ENCODE results near the gene ARHGAP32.

Gene ARHGAP32

DNA sequence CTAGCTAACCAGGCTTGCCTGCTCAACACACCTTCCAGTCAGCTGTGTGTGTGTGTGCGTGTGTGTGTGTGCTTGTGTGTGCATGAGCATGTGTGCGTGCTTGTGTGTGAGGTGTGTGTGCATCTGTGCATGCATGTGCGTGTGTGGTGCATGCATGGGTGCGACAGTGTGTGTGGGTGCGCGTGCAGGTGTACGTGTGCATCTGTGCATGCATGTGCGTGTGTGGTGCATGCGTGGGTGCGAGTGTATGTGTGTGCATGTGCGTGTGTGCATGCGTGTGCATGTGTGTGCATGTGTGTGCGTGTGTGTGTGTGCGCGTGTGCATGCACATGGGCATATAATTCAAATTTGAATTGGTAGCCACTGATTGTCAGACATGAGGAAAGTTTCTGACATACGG lies 239.0 kb downstream of the ARHGAP32 start:
- no peak for DNase-seq (ENCODE audit: low read depth)

DNA sequence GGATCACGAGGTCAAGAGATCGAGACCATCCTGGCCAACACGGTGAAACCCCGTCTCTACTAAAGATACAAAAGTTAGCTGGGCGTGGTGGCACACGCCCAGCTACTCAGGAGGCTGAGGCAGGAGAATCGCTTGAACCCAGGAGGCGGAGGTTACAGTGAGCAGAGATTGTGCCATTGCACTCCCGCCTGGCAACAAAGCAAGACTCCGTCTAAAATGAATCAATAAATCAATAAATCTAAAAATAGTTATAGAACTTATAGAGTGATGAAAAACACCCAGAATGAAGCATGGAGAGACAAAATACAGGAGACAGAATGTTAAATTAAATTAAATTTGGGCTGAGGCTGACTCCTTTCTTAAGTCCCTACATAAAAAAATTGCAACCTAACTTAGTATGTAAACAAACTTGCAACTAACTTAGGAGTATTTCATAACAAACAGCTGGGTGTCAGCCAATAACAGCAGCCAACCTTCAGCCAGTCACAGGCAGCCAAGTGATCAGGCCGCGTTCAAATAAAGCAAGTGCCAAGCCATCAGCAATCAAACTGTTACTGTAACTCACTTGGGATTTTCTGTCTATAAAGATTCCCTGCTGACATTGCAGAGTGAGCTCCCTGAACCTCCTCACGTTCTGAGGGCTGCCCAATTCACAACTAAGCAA lies 242.2 kb downstream of the ARHGAP32 start:
- DNase-seq (ENCODE audit: low read depth) = no peak

DNA sequence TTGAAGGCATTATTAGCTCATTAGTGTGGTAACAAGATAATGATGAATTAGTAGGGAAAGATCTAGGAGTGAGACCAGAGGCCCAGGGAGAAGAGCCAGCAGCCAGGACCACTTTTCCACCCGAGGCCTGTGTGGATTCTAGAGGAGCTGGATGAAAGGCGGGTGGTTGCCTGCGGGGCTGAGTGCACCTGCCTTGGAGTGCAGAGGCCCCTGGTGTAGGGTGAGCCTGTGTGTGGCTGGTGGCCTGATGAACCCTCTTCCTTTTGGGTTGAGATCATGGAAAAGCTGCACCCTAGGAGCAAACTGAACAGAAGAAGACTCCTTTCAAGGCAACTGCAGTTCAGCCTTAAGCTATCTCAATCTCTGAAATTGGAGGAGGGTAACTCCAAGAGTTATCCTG lies 243.5 kb downstream of the ARHGAP32 start:
- DNase-seq (ENCODE audit: low read depth) = no peak

GRCh38 chr11:128947773-128948172 lies 244.4 kb downstream of the ARHGAP32 start:
- no peak for DNase-seq (ENCODE audit: low read depth)

GRCh38 chr11:128946648-128947047 lies 245.5 kb downstream of the ARHGAP32 start:
- no peak for DNase-seq (ENCODE audit: low read depth)

DNA sequence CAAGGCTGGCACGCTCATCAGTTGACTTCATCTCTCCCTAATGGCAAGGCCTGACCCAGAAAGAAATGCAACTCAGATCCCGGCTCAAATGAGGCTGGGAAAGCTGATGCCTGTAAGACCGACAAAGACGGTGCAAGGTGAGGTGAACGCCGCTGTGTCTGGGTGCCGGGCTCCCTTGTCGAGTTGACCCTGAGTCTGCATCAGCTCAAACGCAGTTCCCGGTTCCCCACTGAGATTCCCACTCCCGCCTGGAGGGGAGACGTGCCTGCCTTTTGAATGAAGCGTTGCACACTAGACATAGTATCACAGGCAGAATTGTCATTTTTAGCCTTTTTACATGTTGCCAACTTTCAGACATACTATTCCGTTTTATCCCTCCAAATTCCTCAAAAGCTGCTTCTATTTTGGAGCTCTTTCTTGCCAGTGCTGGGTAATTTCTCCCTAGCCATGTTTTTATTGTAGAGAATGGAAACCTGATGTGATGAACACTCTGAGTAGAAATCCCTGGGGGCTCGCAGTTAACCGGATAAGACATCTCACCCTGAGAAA lies 248.6 kb downstream of the ARHGAP32 start:
- no peak for DNase-seq (ENCODE audit: low read depth)

DNA sequence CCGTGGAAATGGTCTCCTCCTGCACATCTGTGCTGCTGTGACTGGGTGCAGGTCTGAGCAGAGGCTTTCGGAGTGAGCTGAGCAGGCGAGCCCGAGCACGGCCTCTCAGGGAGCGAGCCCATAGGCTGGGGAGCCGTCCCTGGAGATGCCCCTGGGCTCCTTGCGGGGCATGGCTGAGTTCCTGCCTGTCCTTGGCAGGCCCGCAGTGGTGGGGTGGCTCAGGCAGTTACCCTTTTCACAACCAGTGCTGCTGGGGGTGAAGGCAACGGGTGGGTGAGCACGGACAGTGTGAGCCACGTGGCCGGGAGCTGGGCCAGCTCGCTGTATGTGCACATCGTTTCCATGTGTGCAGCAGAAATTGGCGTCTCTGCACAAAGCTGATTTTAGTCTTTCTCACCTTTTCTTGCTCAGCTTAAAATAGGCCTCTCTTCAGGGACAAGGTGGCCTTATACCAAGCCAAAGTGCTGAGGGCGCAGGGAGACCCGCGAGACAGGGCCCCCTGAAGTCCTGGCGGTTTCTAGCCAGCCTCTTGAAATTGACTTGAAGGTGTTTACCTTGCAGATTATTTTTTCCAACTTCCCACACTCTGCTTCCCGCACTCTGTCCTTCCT lies 249.2 kb downstream of the ARHGAP32 start, which contains the start of gene TP53AIP1:
Gene TP53AIP1, minus strand, starts transcription at position 55 of the 611 bp plus-strand sequence. CDS start 5,053 bp downstream, outside the sequence.
- no peak for DNase-seq (ENCODE audit: low read depth)

GRCh38 chr11:128942272-128942612 lies 249.9 kb downstream of the ARHGAP32 start:
- no peak for DNase-seq (ENCODE audit: low read depth)

DNA sequence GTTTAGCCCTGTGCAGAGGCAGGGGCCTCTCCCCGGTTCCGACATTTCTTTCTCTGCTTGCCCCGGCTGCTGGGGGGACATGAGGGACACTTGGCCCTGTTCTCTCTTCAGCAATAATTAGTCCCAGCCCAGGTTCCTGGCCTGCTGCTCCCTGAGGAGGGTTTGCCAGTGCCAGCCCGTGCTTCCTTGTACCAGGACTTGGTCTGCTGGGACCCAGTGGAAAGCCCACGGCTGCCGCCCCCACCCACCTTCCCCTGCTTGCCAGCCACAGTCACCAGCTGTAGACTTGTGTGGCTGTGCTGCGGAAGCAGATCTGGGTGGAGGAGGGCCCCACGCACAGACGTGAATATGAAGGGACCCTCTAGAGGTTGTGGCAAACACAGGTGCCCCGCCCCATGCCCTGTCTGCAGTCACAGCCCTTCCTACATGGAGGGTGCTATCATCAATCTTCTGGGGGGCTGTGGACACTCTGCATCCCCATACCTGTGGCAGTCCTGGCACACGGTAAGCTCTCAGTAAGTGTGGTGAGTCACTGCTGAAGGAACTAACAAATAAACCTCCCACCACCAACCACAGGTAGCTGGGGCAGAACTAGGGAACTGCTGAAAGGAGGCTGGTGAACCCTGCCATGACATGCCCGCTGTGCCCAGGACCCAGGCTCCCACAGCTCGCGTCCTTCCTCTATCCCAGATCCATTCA lies 250.4 kb downstream of the ARHGAP32 start:
- DNase-seq (ENCODE audit: low read depth) = no peak

DNA sequence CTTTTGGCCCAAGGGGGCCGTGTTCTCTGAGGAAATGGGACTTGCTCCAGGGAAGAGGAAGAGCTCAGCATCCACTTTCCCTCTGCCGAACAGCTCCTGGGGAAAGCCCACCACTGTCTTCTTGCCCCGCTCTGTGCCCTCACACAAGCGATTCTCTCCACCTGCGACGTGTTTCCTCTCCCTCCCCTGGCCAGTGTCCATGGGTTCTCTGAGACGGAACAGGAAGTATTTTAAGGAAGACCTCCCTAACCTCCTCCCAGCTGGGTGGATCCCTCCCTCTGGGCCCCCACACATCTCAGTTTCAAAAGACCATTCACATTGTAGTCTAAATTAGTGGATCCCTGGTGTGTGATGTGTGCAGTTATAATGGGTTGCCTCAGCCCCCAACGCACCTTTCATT lies 251.0 kb downstream of the ARHGAP32 start:
- DNase-seq (ENCODE audit: low read depth) = no peak

DNA sequence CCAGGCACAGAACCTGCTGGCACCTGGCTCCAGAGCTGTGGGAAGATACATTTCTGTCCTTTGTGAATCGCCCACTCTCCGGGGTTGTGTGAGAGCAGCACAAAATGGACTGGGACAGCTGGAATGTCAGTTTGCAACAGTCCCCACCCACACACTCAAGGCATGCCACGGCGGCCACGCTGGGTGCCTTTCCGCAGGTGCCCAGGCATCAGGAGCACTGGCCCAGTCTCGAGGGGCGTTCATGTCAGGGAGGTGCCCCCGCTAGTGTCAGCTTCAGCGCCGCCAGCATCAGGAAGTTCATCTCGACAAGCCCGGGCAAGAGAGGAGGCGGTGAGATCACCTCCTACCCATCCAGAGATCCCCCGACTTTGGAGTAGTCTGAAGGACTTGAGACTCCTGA lies 251.5 kb downstream of the ARHGAP32 start:
- no peak for DNase-seq (ENCODE audit: low read depth)

GRCh38 chr11:128940156-128940555 lies 252.0 kb downstream of the ARHGAP32 start:
- no peak for DNase-seq (ENCODE audit: low read depth)

GRCh38 chr11:128939591-128939990 lies 252.5 kb downstream of the ARHGAP32 start:
- DNase-seq (ENCODE audit: low read depth) = no peak

GRCh38 chr11:128938156-128938885 lies 253.8 kb downstream of the ARHGAP32 start:
- DNase-seq (ENCODE audit: low read depth) = no peak

DNA sequence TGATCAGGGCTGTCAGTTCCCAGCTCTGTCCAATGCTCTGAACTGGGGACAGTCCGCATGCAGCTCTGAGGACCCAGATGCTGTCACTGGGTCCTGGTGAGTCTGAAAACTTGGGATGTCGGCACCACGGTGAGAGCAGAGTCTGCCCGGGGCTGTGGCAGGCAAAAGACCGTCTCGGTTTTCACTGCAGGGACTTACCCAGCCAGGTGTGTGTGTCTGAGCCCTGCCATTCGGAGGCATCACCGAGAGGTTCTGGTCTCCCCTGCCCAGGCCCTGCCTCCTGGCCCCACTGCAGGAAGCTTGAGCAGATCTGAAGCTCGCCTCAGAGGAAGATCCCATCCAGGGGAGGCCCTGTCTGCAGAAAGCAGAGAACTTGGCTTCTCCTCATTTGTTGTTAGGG lies 254.6 kb downstream of the ARHGAP32 start:
- DNase-seq (ENCODE audit: low read depth) = no peak

DNA sequence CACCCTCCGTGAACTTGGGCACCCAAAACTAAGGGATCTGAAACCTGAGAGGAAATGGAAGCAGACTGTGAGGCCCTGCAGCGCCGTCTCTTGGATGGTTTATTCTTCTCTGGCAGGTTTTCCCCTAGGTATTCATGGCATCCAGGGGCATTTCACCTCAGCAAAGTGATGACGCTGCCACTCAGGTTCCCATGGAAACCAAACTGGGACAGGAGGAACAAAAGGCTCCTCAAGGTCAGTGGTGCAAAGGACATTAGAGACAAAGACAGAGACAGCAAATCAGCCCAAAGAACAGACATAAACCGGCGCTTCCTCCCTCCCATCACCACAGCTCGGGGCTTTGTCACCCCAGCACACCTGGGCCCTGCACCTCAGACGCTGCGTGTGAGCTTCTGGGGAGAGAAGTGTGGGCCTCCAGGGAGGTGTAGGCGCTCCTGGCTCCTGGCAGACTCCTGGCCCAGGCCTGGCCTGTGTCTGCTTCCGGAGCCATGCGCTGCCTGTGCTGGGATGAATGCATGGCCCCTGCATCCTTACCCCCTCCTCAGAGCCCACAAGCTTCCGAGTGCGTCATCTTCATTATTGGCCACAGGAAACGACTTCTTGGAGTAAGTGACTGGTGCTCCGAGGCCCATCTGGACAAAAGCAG lies 255.4 kb downstream of the ARHGAP32 start:
- no peak for DNase-seq (ENCODE audit: low read depth)

DNA sequence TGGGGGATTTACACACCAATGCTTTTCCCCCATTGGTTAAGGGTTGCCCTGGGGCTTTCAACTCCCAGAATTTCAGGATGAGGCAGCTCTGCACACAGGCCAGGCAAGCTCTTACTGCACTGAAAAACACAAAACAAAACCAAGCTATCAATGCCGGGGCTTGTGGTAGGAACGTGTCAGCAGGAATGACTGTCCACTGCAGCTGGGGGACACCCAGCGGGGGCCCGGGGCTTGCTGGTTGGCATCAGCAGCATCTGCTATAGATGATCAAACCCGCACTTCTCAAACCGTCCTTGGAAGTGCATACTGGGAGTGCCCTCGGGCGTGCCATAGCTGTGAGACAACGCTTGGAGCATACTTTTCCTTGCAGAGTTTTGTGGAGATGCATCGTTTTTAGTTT lies 257.2 kb downstream of the ARHGAP32 start:
- no peak for DNase-seq (ENCODE audit: low read depth)

DNA sequence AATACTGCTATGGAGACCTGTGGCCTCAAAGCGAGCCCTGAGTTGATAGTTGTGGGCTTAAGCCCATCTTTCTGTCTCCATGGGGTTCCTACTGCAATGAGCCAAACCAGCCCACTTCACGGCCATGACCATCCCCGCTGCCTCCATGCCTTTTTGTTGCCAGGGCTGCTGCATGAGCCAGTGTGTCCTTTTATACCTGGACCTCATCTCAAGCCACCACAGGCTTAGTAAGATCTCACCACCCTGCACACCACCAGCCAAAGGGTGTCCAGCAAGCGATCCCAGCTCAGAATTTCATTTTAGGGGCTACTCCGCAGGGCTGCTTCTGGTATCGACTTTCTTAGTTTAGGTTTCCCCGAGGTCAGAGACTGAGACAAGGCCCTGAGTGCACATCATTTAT lies 257.8 kb downstream of the ARHGAP32 start:
- DNase-seq (ENCODE audit: low read depth) = no peak

GRCh38 chr11:128933481-128934178 lies 258.5 kb downstream of the ARHGAP32 start:
- no peak for DNase-seq (ENCODE audit: low read depth)

DNA sequence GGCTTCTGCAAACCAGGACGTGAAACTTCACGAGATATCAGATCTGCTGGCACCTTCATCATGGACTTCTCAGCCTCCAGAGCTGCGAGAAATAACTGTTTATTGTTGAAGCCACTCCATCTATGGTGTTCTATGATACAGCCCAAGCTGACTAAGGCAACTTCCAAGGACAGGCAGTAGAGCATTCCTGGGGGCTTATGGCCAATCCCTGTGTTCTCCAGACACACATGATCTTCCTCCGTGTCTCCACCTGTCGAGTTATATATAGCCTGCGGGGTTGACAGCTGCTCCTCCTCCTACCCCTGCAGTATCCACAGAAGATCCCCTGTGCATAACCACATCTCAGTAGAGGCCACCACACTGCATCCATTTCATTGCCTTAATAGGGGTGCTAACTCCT lies 260.5 kb downstream of the ARHGAP32 start:
- DNase-seq (ENCODE audit: low read depth) = no peak

- DNase-seq (ENCODE audit: low read depth) = no peak
These were observed 261.1 kb downstream of the ARHGAP32 start for GRCh38 chr11:128931066-128931465.

Measured in activated T-cell treated with anti-CD3 and anti-CD28 coated beads for 48 hours (primary cell).